ENCODE results near the gene NADSYN1.

NADSYN1 gene

DNA sequence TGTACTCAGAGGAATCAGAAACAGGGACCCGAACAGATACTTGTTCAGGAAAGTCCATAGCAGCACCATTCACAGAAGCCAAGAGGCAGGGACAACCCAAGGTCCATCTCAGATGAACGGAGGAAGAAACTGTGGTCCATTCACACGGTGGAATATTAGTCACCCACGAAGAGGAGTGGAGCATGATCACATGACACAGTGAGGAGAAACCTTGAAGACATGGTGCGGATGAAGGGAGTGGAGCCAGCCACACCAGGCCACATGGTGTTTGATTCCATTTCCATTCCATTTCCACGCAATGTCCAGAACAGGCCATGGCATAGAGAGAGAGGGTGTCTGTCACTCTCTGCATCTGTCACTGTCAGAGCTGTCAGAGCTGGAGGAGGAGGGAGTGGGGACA is 30.7 kb downstream of the NADSYN1 start:
- 87 to 90% methylated on average over 6 of the region's 6 CpGs for WGBS, 2 experiments (ENCODE audit: insufficient coverage in 2 of 2)
- no peaks in the 10 kb centered on the region for H3K9me3 ChIP-seq (ENCODE audit: control insufficient read depth, low read length)
- H3K4me1 ChIP-seq (ENCODE audit: control insufficient read depth, insufficient read depth, low read length, poor library complexity, severe bottlenecking) = peaks cover 16% of the 10 kb centered on the region
- H3K27ac ChIP-seq (ENCODE audit: low read depth, low read length, severe bottlenecking) = no peak overlapping the region
- peaks cover 65% of the 10 kb centered on the region for H3K36me3 ChIP-seq (ENCODE audit: control insufficient read depth, insufficient read depth, low read length)
- H3K4me3 ChIP-seq (ENCODE audit: extremely low read depth, insufficient read depth, low read length, poor library complexity, severe bottlenecking) = no peak overlapping the region

DNA sequence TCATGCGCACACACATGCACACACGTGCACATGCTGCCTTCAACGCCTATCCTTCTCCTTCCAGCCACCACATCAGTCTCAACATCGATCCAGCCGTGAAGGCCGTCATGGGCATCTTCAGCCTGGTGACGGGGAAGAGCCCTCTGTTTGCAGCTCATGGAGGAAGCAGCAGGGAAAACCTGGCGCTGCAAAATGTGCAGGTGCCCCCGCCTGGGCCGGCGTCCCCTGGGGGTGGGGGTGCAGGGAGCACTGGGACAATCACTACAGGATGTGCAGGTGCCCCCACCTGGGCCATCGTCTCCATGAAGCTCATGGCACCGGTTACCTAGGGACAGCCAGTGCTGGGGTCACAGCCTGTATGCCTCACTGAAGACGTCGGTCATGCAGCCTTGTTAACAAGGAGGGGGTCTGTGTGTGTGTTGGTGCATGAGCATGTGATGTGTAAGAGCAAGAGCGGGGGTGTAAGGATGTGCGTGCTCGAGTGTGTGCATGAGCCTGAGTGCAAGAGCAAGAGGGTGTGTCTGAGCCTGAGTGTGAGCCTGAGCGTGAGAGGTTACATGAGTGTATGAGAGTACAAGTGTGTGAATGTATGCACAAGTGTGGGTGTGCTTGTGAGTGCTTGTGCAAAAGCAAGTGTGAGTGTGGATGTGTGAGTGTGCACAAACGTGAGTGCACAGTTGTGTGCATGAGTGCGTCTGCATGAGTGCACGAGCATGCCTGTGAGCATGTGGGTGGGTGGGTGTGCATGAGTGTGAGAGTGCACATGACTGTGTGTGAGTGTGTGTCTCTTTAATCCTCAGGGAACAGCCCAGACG is 31.5 kb downstream of the NADSYN1 start:
- no peaks in the 10 kb centered on the region for H3K9me3 ChIP-seq (ENCODE audit: control insufficient read depth, low read length)
- WGBS, 2 experiments (ENCODE audit: insufficient coverage in 2 of 2) = 94 to 95% methylated on average over 23 of the region's 23 CpGs
- peaks cover 24% of the 10 kb centered on the region for H3K4me1 ChIP-seq (ENCODE audit: control insufficient read depth, insufficient read depth, low read length, poor library complexity, severe bottlenecking)
- H3K36me3 ChIP-seq (ENCODE audit: control insufficient read depth, insufficient read depth, low read length) = peaks cover 60% of the 10 kb centered on the region
- H3K27ac ChIP-seq (ENCODE audit: low read depth, low read length, severe bottlenecking) = no peak overlapping the region
- no peak overlapping the region for H3K4me3 ChIP-seq (ENCODE audit: extremely low read depth, insufficient read depth, low read length, poor library complexity, severe bottlenecking)

DNA sequence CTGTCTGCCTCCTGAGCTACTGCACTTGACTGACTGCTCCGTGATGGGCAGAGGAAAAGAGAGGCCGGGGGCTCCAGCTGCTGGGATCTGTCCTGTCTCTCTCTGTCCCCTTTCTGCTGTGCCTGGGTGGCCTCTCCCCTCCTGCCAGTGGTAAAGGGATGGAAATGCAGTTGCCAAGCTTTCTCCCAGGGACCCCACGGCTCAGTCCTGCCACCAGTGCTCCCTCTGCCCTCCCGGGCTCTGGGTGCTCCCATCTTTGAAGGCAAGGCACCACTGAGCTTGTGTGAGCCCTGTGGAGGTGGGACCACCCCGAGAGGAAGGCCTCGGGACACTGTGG is 32.0 kb downstream of the NADSYN1 start:
- H3K27ac ChIP-seq (ENCODE audit: low read depth, low read length, severe bottlenecking) = no peak overlapping the region
- H3K36me3 ChIP-seq (ENCODE audit: control insufficient read depth, insufficient read depth, low read length) = peaks cover 61% of the 10 kb centered on the region
- 89 to 93% methylated on average over 4 to 5 of the region's 6 CpGs for WGBS, 2 experiments (ENCODE audit: insufficient coverage in 2 of 2)
- H3K9me3 ChIP-seq (ENCODE audit: control insufficient read depth, low read length) = no peaks in the 10 kb centered on the region
- H3K4me3 ChIP-seq (ENCODE audit: extremely low read depth, insufficient read depth, low read length, poor library complexity, severe bottlenecking) = no peak overlapping the region
- peaks cover 24% of the 10 kb centered on the region for H3K4me1 ChIP-seq (ENCODE audit: control insufficient read depth, insufficient read depth, low read length, poor library complexity, severe bottlenecking)

DNA sequence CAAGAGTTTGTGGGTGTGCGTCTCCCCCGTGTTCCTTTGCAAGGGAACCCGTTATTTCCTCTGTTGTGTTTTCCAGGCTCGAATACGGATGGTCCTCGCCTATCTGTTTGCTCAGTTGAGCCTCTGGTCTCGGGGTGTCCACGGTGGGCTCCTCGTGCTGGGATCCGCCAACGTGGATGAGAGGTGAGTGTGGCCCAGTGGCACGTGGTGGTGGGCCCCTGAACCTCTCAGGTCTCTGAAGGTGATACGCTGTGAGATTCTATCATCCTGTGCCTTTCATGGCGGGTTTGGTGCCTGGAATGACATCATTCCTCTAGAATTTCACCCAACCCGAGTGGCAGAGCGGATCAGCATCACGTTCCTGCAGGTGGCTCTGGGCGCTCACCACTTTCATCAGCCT is 32.5 kb downstream of the NADSYN1 start:
- peaks cover 61% of the 10 kb centered on the region for H3K36me3 ChIP-seq (ENCODE audit: control insufficient read depth, insufficient read depth, low read length)
- no peak overlapping the region for H3K27ac ChIP-seq (ENCODE audit: low read depth, low read length, severe bottlenecking)
- no peak overlapping the region for H3K4me3 ChIP-seq (ENCODE audit: extremely low read depth, insufficient read depth, low read length, poor library complexity, severe bottlenecking)
- no peaks in the 10 kb centered on the region for H3K9me3 ChIP-seq (ENCODE audit: control insufficient read depth, low read length)
- 95 to 97% methylated on average over 18 of the region's 18 CpGs for whole genome bisulfite sequencing, 2 experiments (ENCODE audit: insufficient coverage in 2 of 2)
- peaks cover 24% of the 10 kb centered on the region for H3K4me1 ChIP-seq (ENCODE audit: control insufficient read depth, insufficient read depth, low read length, poor library complexity, severe bottlenecking)

DNA sequence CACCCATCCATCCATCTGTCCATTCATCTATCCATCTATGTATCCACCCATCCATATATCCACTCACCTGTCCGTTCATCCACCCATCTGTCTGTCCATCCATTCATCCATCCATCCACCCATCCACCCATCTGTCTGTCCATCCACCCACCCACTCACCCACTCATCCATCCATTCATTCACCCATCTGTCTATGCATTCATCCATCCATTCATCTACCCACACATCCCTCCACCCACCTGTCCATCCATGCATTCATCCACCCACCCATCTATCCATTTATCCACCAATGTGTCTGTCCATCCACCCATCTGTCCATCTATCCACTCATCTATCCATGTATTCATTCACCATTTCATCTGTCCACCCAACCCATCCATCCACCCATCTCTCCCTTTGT is 33.3 kb downstream of the NADSYN1 start:
- Histone ChIP-seq H3K9me3 (ENCODE audit: control insufficient read depth, low read length) (no peaks in the 10 kb centered on the region), H3K4me3 (ENCODE audit: extremely low read depth, insufficient read depth, low read length, poor library complexity, severe bottlenecking) (no peak overlapping the region), H3K27ac (ENCODE audit: low read depth, low read length, severe bottlenecking) (no peak overlapping the region), H3K36me3 (ENCODE audit: control insufficient read depth, insufficient read depth, low read length) (peaks cover 62% of the 10 kb centered on the region), H3K4me1 (ENCODE audit: control insufficient read depth, insufficient read depth, low read length, poor library complexity, severe bottlenecking) (peaks cover 24% of the 10 kb centered on the region)
- WGBS, 2 experiments (ENCODE audit: insufficient coverage in 2 of 2) = 71 to 91% methylated on average over 1 of the region's 1 CpG

DNA sequence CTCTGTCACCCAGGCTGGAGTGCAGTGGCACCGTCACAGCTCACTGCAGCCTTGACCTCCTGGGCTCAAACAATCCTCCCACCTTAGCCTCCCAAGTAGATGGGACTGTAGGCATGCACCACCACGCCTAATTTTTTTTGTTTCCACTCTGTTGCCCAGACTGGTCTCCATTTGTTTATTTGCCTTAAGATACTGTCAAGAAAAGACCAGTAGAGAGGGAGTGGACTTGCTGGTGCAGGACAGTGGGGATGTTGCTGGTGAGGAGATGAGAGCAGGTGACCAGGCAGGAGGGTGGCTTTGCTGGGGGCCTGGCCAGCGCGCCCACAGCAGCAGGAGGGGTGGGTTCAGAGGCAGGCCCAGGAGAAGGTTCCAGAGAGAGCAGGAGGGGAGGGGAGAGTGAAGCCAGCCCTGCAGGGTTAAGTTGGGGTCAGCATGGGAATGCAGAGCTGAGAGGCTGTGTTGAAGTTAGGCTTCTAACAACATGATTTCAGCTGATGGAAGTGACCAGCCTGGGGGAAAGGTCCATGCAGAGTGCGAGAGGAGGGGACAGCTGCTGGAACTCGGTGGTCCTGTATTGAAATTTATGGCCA is 35.8 kb downstream of the NADSYN1 start:
- H3K27ac ChIP-seq (ENCODE audit: low read depth, low read length, severe bottlenecking) = no peak overlapping the region
- no peak overlapping the region for H3K4me3 ChIP-seq (ENCODE audit: extremely low read depth, insufficient read depth, low read length, poor library complexity, severe bottlenecking)
- WGBS, 2 experiments (ENCODE audit: insufficient coverage in 2 of 2) = 67 to 76% methylated on average over 3 to 6 of the region's 6 CpGs
- peaks cover 59% of the 10 kb centered on the region for H3K36me3 ChIP-seq (ENCODE audit: control insufficient read depth, insufficient read depth, low read length)
- H3K4me1 ChIP-seq (ENCODE audit: control insufficient read depth, insufficient read depth, low read length, poor library complexity, severe bottlenecking) = peaks cover 24% of the 10 kb centered on the region
- H3K9me3 ChIP-seq (ENCODE audit: control insufficient read depth, low read length) = no peaks in the 10 kb centered on the region

DNA sequence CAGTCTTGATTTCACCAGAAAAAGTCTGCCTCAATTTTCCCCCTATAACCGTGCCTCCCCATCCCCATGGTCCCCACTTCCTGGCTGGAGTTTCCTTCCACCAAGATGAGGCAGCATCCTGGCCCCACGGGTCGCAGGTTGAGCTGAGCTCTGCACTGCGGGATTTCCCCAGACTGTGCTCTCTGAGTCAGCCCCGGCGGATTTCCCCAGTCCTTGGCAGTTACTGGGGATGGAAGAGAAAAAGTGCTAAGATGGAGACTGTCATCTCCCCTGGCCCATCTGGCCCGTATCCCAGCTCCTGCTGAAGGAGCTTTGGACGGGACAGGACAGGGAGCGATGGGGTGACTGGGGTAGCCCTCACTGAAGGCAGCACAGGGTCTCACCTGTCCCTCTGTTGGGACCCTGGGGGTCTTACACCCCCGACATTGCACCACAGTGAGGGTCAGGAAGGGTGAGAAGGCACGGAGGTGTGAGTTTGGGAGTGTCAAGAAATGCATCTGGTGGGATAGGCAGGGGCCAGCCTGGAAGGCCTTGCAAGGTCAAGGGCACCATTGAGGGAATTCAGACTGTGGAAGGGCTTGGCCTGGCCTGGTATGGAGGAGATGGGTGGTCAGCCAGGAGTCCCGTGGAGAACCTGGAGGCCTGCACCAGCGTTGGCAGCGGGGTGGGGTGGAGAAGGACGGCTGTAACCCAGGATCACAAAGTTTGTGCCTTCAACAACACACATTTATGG is 36.5 kb downstream of the NADSYN1 start:
- H3K36me3 ChIP-seq (ENCODE audit: control insufficient read depth, insufficient read depth, low read length) = peaks cover 52% of the 10 kb centered on the region
- 88 to 94% methylated on average over 10 to 12 of the region's 15 CpGs for WGBS, 2 experiments (ENCODE audit: insufficient coverage in 2 of 2)
- no peak overlapping the region for H3K27ac ChIP-seq (ENCODE audit: low read depth, low read length, severe bottlenecking)
- no peaks in the 10 kb centered on the region for H3K9me3 ChIP-seq (ENCODE audit: control insufficient read depth, low read length)
- peaks cover 24% of the 10 kb centered on the region for H3K4me1 ChIP-seq (ENCODE audit: control insufficient read depth, insufficient read depth, low read length, poor library complexity, severe bottlenecking)
- no peak overlapping the region for H3K4me3 ChIP-seq (ENCODE audit: extremely low read depth, insufficient read depth, low read length, poor library complexity, severe bottlenecking)

DNA sequence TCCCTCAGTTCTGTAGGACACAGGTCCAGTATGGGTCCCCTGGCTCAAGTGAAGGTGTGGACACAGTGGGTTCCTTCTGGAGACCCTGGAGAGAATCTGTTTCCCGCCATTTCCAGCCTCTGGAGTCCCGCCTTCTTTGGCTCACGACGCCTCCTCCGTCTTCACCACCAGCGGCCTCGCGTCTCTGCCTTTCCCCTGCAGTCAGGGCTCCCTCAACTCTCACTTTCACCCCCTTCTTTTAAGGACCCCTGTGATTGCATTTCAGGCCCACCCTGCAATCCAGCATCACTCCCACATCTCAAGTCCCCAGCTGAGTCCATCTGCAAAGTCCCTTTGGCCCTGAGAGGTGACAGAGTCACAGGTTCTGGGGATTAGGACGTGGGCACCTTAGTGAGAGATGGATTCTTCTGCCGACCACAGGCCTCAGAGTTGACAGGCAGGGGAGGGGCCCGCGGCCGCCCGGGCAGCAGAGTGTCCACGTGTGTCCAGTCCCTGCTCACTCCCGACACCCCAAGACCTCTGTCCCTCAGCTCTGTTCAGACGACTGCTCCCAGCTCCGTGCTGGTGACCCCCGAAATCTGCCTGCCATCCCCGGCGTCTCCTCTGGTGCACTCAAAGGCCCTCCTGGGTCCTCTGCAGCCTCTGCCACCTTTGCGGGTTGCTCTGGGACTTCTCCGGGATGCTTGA is 37.2 kb downstream of the NADSYN1 start:
- H3K4me3 ChIP-seq (ENCODE audit: extremely low read depth, insufficient read depth, low read length, poor library complexity, severe bottlenecking) = no peak overlapping the region
- H3K4me1 ChIP-seq (ENCODE audit: control insufficient read depth, insufficient read depth, low read length, poor library complexity, severe bottlenecking) = peaks cover 24% of the 10 kb centered on the region
- peaks cover 51% of the 10 kb centered on the region for H3K36me3 ChIP-seq (ENCODE audit: control insufficient read depth, insufficient read depth, low read length)
- no peak overlapping the region for H3K27ac ChIP-seq (ENCODE audit: low read depth, low read length, severe bottlenecking)
- 96 to 97% methylated on average over 17 to 20 of the region's 23 CpGs for WGBS, 2 experiments (ENCODE audit: insufficient coverage in 2 of 2)
- no peaks in the 10 kb centered on the region for H3K9me3 ChIP-seq (ENCODE audit: control insufficient read depth, low read length)

DNA sequence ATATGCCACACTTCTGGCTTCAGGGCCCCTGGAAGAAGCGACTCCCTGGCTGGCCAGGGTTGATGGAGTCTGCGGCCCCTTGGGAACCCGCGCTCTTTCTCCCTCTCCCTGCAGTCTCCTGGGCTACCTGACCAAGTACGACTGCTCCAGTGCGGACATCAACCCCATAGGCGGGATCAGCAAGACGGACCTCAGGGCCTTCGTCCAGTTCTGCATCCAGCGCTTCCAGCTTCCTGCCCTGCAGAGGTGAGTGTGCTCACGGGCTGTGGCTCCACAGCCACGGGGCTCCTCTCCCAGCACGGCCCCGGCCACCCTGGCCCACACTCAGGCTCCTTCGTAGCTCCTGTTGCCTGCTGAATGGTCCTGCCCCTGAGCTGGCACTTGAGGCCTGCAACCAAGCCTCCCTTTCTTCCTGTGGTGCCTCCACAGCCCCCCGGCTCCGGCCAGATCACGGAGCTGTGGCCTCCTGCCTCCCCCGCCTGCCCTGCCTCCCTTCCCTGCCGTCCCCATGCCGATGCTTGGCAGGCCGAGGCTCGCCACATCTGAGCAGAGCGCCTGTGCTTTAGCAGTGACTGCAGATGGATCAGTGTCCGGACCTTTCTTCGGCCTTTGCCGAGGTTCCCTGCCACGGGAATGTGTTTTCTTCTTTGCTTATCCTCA is 37.9 kb downstream of the NADSYN1 start:
- 95% methylated on average over 27 to 28 of the region's 28 CpGs for WGBS, 2 experiments (ENCODE audit: insufficient coverage in 2 of 2)
- peaks cover 24% of the 10 kb centered on the region for H3K4me1 ChIP-seq (ENCODE audit: control insufficient read depth, insufficient read depth, low read length, poor library complexity, severe bottlenecking)
- H3K4me3 ChIP-seq (ENCODE audit: extremely low read depth, insufficient read depth, low read length, poor library complexity, severe bottlenecking) = no peak overlapping the region
- peaks cover 52% of the 10 kb centered on the region for H3K36me3 ChIP-seq (ENCODE audit: control insufficient read depth, insufficient read depth, low read length)
- no peak overlapping the region for H3K27ac ChIP-seq (ENCODE audit: low read depth, low read length, severe bottlenecking)
- H3K9me3 ChIP-seq (ENCODE audit: control insufficient read depth, low read length) = no peaks in the 10 kb centered on the region

DNA sequence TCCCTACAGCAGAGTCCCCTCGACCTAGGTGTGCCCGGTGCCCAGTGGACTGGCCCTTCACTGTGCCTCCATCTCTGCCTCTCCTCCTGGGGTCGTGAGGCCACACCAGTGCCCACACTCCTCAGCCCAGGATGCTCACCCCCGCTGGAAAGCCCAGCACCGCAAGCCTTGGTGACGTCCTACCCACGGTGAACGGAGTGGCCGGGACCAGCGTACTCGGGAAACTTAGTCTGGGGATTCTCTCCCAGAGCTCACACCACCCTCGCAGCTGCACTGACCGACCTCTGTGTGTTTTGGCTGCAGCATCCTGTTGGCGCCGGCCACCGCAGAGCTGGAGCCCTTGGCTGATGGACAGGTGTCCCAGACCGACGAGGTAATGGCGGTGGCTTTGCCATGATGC is 38.5 kb downstream of the NADSYN1 start:
- 87 to 93% methylated on average over 17 to 19 of the region's 19 CpGs for WGBS, 2 experiments (ENCODE audit: insufficient coverage in 2 of 2)
- Histone ChIP-seq H3K27ac (ENCODE audit: low read depth, low read length, severe bottlenecking) (no peak overlapping the region), H3K9me3 (ENCODE audit: control insufficient read depth, low read length) (no peaks in the 10 kb centered on the region), H3K4me1 (ENCODE audit: control insufficient read depth, insufficient read depth, low read length, poor library complexity, severe bottlenecking) (peaks cover 24% of the 10 kb centered on the region), H3K4me3 (ENCODE audit: extremely low read depth, insufficient read depth, low read length, poor library complexity, severe bottlenecking) (no peak overlapping the region), H3K36me3 (ENCODE audit: control insufficient read depth, insufficient read depth, low read length) (peaks cover 52% of the 10 kb centered on the region)

Data from mesodermal cell (in vitro differentiated cells).